NCI-H2196 (cell line): Measurements from ENCODE around the gene TMTC2.
A peak's percentile ranks its signal among the peaks of the same experiment; 100 is the strongest.

ENCODE experiments used
- DNase-seq: peaks from one replicate; lab custom pipeline; 2025; ENCODE audit not compliant: unreplicated experiment; lab: John Stamatoyannopoulos, UW

Gene TMTC2

DNA sequence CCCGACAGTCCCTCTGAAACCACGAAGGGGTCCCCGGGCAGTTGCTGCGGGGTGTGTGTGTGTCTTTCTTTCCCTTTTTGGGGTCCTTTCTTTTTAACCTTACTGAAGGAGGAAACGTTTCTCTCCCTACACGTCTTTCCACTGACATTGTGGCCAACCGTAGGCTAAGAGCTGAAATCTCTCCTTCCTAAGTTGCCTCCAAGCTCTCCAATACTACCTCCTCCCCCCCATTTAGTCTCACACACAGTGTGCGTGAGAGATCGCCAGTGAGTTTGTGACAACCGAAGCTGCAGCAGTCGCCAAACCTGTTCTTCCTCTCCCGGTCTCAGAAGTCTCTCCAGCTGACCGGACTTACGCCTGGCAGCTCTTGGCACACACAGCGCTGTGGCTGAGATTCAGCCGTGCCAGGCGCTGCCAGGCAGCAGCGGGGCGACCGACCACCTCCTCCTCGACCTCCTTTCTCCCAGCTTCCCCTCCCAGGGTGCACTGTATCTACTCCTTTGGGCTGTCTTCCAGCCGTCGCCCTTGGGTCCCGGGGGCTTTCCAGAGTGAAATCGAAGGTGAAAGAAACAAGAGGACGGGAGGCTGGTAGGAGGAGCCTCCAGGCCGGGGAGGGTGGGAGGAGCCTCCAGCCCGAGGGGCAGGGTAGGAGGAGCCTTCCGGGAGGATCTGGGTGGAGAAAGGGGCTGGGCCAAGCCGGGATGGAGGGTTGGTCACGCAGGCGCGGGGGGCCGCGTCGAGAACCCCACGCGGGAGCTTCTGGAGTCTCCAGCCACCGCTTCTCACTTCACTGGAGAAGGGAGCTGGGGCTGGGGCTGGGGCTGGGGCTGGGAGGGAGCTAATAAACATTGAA, at the start of gene TMTC2:
Gene TMTC2, plus strand, starts transcription at position 739 of the 853 bp plus-strand sequence.
- peak; percentile 84 for DNase-seq

DNA sequence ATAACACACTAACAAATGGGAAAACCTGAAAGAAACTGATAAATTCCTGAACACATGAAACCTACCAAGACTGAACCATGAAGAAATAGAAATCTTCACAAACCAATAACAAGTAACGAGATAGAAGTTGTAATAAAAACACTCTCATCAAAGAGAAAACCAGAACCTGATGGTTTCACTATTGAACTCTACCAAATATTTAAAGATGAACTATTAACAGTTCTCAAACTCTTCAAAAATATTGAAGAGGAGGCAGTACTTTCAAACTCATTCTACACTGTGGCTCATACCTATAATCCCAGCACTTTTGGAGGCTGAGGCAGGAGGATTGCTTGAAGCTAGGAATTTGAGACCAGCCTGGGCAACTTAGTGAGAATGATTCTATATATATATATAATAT, 48.4 kb upstream of the TMTC2 start:
- DNase-seq: no peak

DNA sequence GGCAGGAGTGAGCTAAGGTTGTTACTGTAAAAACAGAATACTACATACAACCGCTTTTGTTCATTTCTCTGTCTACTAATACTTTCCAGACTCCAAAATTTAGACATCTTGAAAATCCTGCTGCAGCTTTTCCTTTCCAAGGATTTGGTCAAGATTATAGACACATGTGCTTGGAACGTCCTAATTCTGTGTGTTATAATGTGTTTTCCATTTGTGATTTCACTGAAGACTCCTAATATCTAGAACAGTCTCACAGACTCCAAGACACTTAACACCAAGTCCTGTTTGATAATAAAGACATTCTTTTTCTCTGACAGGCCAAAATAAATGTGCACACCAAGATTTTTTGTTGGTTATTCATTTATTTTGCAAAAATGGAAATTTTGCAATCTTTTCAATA, 41.8 kb upstream of the TMTC2 start:
- DNase-seq: no peak

DNA sequence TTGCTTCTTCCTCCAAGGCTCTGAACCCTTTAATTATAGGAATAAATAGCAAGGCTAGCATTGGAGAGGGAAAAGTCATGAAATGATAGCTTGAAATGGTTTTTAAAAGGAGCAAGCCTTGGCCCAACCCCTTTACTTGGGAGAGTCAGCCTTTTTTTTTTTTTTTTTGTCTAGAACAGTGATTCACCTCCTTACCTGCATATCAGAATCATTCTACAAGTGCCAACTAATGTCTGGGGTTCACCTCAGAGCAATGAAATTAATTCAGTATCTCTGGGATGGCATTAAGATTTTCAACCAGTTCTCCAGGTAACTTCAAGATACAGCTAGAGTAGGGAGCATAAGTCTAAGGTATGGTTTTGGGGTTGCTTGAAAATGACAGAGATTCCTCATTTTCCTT, 41.3 kb upstream of the TMTC2 start:
- DNase-seq: no peak

DNA sequence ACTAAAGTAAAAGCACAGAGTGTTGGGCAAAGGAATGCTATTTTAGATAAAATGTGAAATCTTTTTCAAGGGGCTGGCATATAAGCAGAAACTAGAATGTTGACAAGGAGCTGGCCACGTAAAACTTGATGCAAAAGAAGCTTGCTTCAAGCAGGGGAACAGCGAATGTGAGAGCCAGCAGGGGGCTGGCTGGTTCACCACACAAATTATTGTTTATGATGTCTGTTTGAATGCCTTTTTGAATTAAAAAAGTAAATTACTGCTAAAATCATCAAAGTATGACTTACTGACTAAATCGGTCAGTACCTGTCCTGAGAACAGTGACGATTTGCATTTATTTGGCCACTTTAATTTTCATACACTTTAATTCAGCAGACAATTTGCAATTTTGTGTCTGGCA, 38.9 kb upstream of the TMTC2 start:
- DNase-seq: no peak

DNA sequence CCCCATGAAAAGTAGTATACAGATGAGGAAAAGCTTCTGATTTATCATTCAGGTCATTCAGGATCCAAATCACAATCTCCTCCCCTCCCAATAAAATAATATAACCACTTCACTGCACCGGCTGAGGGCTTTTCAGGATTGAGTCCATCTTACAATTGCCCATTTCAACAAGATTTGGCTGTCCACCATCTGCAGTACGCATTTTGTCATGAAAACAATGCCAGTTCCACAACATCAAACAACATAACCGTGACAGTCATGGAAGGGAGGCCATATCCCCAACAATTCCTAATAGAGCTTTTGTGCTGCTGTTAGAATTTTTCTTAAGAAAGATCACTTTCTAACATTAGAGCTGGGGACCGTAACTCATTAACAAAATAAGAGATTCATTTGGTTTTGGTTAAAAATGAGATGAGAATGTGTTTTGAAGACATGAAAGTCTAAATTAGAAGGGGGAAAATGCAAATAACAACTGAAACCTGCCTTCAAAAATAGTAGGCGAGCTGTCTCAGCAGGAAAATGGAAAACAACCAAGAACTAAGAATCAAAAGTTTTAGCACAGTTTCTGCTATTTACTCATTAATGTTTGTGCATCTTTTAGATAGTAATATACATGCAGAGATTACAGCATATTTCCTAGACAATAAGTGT, 38.3 kb upstream of the TMTC2 start:
- DNase-seq: no peak

DNA sequence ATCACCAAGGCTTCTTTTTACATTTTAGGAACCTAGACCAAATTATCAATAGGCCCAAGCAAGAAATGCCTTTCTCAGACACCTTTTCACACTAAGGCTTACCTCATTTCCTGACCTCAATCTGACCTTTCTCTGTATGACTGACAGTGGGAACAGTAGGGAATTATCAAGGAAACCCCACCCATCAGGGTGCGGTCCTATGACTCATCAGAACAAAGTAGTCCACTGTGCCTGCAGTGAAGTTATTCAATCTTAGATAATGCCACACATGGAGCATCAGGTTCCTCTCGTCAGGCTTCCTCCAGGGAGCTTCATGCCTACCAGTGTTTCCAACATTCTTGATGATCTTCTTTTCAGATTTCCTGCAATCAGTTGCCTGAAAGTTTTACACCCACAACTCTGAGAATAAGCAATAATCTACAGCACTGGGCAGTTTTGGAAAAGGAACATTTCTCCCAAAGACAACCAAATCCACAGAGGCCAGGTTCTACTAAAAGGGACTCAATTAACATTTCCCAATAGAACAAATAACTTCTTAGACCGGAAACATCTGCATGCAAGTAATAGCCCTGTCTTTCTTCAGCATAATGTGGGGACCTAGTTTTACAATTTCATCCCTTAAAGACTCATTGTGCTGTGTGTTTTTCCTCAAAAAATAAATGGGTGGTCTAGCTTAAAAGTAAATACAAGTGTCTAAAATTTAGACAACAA, 35.9 kb upstream of the TMTC2 start:
- DNase-seq: no peak

DNA sequence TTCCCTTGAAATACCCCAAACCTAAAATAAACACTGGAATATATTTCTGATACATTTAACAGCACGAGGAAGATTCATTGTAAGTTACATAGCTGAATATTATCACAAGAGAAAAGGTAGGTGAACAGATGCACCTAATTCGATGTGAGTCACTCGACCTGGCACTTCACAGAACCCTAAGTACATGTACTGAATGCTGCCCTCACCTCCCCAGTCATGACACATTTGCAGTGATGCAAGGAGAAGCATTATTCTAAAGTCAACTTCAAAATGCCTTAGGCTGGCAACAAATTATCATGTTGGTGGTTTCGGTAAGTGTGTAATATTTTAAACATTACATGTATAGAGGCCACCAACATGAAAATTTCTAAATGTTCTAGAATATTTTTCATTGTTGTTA, 35.2 kb upstream of the TMTC2 start:
- no peak for DNase-seq

DNA sequence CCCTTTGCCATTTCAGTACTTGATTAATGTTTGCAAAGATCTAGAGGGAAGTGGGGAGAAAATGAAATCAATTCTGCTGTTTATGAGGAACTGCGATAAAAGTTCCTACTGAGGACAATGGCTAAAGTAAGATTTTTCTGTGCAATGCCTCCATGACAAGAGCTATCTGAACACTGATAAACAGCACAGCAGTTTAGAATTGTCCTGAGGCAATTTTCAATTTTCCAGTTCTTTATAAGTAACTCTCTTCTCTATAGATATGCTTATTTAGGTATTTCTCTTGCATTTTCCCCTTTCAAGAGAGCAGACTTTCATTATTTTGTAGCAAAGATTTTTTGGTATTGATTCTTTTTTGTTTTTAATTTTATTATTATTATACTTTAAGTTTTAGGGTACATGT, 34.6 kb upstream of the TMTC2 start:
- DNase-seq: no peak

DNA sequence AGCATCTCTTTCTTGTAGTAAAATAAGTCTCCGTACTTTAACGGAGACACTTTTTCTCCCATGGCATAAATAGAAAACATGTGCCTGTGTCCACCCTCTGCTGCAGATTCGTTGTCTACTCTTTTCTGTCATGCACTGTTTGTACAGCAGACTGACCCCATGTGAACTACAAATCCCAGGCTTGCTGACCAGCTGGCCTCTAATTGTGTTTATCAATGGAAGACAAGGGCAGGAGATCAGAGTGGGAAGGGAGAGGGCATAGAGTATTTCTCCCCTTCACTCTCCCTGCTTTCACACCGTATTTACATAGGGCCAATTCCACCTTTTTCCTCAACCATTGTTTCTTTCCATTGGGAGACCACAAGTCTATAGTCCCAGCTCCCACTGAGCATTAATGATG, 31.0 kb upstream of the TMTC2 start:
- no peak for DNase-seq

DNA sequence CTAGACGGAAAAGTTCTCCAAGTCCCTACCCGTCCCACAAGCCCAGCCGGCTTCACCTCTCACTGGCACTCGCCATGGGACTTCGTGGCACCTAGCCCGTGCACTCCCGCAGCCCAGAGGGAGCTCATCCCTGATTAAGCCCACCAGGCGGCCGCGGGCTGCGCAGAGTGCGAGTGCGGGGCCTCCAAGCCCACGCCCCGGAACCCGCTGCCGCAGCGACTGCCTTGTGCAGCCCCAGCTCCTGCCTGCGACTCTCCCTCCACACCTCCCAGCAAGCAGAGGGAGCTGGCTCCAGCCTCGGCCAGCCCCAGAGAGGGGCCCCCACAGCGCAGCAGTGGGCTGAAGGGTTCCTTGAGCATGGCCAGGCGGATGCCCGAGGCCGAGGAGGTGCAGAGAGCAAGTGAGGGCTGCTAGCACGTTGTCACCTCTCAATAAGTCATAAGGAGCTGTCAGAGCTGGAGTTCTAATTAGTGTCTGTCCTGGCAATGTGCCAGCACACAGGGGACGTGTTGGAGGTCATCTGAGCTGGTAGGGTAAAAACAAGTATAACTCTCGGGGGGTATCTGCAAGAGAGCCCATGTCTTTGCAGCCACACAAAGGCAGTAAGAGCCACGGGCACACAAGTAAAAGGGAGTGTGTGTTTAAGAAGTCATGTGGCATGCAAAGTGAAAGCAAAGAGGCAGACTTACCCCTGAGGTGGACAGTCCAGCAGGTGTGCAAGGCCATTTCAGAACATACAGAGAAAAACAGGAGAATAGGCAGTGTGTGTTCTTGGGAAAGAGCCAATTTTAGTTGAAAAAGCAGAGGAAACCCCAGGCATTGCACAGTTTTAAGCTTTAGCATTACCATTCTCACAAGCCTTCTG, 27.1 kb upstream of the TMTC2 start:
- DNase-seq: no peak

DNA sequence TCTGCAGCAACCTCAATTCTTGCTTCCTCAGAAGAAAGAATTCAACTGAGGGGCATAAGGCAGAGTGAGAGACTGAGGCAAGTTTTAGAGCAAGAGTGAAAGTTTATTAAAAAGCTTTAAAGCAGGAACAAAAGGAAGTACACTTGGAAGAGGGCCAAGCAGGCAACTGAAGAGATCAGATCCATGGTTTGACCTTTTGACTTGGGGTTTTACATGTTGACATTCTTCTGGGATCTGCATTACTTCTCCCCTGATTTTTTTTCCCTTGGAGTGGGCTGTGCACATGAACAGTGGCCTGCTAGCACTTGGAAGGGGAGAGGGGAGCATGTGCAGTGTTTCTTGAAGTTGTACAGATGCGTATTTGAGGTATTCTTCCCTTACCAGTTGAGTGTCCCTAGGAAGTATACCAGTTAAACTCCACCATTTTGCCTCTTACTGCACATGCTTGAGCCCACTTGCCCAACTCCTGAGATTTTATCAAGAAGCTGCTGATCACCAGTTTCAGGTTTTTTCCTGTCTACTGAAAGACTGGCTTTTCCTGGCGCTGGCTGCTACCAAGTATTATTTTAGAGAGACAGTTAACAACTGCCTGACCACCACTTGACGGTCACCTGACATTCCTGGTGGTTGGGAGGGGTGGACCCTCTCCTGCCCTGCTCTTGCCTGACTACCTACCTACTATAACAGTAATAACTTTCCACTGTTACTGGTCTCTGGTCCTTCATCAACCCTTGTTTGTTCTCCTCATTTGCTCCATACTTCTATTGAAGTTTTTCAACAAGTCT, 26.0 kb upstream of the TMTC2 start:
- no peak for DNase-seq

DNA sequence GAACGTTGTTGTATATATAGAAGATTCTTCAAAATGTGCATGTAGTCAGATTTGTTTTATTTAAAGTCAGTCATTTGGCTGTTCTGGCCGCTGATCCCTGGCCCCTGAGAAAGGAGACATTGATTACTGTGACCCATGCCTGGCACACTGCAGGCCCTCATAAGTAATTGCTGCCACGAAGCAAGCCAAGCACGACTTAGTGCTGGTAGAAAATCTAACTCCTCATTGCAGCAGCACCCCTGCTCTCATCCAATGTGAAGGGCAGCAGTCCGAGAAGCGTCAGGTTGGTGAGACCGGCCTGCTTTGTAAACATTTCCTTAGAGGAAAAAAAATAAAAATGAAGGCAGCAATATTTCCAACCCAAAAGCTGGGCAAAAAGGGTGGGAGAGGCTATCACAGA, 22.8 kb upstream of the TMTC2 start:
- no peak for DNase-seq

DNA sequence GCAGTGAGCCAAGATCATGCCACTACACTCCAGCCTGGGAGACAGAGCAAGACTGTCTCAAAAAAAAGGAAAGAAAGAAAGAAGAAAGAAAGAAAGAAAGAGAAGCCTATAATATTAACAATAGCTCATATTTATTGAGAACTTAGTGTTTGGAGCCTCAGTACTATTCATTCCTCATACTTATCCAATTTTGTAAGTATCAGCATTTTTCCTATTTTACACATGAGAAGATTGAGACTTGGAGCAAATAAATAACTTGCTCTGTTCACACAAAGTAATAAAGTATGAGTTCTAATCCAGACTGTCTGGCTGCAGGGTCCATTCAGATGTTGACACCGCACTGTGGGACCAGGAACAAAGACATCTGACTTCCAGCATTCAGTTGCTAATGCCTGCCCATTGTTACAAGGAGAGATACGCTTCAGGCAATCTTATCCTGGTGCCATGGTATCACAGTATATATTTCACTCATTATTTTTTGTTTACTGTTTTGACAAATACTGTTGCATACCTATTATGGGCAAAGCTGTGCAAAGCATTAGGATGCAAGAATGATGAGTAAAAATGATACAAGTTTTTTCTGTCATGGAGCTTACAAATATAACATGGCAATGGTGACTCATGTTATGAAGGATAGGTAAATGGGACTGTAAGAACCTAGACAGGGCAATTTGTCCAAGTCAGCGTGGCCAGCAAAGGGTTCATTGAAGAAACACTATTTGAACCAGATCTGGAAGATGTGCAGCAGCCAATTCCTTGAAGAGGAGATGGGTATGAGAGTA, 21.4 kb upstream of the TMTC2 start:
- no peak for DNase-seq

DNA sequence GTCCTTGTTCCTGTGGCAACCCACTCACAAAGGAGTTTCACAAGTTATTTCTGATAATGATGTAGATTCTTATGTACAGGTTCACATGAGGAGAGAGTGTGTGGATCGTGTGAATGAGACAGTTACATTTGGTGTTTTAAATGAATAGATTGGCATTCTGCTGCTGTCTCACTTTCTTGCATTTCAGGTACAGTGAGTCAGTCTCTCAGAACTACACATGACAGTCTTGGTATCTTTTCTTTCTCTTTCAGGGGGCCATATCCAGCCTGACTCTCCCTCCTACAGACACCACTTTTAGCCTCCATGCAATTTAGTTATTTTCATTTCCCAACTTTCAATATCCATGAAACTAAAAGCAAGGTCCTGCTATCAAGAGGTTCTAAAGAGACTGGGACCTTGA, 19.9 kb upstream of the TMTC2 start:
- no peak for DNase-seq

DNA sequence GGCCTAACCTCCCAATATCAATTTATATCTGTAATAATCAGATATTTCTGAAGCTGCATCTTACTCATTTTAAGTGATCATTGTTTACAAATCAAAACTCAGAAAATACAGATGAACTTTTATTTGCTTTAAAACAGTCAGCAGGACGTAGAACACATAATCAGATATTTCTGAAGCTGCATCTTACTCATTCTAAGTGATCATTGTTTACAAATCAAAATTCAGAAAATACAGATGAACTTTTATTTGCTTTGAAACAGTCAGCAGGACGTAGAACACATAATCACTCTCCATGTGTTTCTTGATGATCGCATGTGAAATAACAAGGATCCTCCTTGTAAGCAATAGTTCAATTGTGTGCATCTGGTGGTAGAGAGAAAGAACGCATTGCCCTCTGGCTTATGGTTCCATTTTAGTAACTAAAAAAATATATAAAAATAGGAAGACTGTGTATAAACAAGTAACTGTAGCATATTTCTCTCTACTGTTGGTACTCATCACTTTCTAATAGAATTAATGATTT, 15.0 kb upstream of the TMTC2 start:
- DNase-seq: no peak

DNA sequence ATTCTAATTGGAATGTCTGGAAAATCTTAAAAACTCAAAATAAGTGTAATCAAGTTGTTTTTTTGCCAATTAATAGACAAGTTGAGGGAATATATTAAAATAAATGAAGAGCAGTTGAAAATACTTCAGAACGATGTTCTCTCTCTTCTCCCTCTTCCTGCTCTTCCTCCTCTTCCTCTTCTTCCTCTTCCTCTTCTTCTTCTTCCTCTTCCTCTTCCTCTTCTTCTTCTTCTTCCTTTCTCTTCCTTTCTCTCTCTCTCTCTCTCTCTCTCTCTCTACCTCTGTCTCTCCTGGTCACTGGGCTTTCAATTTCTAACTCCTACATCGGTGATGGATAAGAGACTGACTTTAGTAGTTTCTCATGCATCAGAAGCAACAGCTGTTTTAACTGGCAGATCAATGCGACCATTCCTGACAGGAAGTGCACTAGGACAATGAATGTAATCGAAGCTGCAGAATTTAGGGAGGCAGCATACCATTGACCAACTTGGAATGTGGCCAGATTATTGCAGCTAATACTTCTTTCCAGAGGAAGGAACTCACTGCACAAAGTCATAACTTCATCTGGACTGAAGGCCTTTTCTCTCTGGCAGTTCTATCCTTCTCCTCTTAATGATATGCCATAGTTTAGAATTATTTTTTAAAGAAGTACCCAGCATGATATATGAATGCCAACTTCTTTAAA, 13.8 kb upstream of the TMTC2 start:
- DNase-seq: no peak

DNA sequence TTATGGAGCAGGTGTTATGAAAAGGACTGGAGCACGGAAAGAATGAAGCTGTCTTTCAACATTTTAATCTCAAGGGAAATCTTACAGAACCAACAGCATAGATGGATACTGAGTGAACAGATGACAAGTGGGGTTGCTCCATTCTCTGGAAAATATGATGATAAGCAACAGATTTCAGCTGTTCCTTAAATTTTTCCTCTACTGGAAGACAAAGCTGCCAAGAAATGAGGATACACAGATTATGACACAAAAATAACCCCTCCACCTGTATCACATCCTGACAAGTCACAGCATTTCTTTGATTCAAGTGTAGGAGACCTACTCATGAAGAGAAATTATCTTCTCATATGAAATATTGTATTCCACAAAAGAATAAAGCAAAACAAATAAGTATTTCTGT, 13.0 kb upstream of the TMTC2 start:
- no peak for DNase-seq

DNA sequence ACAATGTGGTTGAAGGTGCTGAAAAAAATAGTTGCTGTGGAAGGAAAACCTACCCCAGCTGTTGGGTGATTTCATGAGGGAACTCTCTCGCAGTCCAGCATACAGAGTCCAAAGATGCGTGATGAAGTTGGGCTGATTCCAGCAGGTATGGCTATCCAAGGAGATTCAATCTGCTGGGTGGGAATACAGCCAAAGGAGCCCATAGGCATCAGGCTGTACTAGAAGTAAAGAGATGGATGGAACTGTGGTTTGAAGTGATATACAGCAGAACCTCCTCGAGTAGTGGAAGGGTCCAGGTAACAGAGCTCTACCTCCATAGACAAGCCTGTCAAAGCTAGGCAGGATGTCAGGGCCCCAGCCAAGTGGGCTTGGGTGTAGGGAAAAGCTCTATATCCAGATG, 11.5 kb upstream of the TMTC2 start:
- no peak for DNase-seq
